Duodenal mucosa (tissue), 2 donors: ENCODE results near the gene LFNG.

Experiments used
- H3K27ac ChIP-seq: one replicate; pipeline ENCODE4 v1.7.0; 2013; ENCODE audit warnings: low read depth, low read length
- H3K27me3 ChIP-seq, 2 donors: one replicate each; pipeline ENCODE4 v1.7.0; 2013; ENCODE audit warnings: low read length in 2 of 2, control low read depth in 1 of 2; ENCODE audit not compliant: insufficient read depth in 2 of 2, control insufficient read depth in 1 of 2
- H3K36me3 ChIP-seq, 2 donors: one replicate each; pipeline ENCODE4 v1.7.0; 2013; ENCODE audit warnings: low read length in 2 of 2, control low read depth in 1 of 2; ENCODE audit not compliant: insufficient read depth in 2 of 2, control insufficient read depth in 1 of 2
- H3K4me1 ChIP-seq, 2 donors: one replicate each; pipeline ENCODE4 v1.7.0; 2013; ENCODE audit warnings: low read length in 2 of 2, control low read depth in 1 of 2; ENCODE audit not compliant: insufficient read depth in 2 of 2, control insufficient read depth in 1 of 2
- H3K4me3 ChIP-seq, 2 donors: one replicate each; pipeline ENCODE4 v1.7.0; 2013; ENCODE audit warnings: low read length in 2 of 2, low read depth in 1 of 2
- H3K9ac ChIP-seq, 2 donors: one replicate each; pipeline ENCODE4 v1.7.0; 2013; ENCODE audit warnings: low read length in 2 of 2, low read depth in 1 of 2
- H3K9me3 ChIP-seq, 2 donors: one replicate each; pipeline ENCODE4 v1.7.0; 2013; ENCODE audit warnings: low read length in 2 of 2, control low read depth in 1 of 2; ENCODE audit not compliant: control insufficient read depth in 1 of 2

The LFNG gene

DNA sequence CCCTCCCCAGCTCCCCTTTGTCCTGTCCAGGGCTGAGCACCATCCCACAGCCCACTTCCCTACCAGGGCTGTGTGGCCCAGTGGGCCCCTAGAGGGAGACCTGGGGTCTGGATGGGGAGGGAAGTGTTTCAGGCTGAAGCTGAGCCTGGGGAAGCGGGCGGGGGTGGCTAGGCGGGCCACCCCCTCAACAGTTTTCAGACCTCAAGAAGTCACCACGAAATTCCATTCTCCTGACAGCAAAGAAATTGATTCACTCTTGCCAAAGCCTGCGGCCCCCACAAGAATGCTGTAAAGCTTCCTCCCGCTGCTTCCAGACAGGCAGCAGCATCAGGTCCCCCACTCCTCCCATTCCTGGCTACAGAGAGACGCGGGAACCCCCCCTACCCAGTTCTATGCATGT, 2.5 kb upstream of the LFNG start:
- no peaks in the 10 kb centered on the region for H3K36me3 ChIP-seq
- no peak overlapping the region for H3K4me3 ChIP-seq
- no peaks in the 10 kb centered on the region for H3K27me3 ChIP-seq
- H3K27ac ChIP-seq = no peak overlapping the region
- no peak overlapping the region for H3K9ac ChIP-seq
- H3K4me1 ChIP-seq = peaks cover 27 to 32% of the 10 kb centered on the region in 2 donors
- no peaks in the 10 kb centered on the region for H3K9me3 ChIP-seq

DNA sequence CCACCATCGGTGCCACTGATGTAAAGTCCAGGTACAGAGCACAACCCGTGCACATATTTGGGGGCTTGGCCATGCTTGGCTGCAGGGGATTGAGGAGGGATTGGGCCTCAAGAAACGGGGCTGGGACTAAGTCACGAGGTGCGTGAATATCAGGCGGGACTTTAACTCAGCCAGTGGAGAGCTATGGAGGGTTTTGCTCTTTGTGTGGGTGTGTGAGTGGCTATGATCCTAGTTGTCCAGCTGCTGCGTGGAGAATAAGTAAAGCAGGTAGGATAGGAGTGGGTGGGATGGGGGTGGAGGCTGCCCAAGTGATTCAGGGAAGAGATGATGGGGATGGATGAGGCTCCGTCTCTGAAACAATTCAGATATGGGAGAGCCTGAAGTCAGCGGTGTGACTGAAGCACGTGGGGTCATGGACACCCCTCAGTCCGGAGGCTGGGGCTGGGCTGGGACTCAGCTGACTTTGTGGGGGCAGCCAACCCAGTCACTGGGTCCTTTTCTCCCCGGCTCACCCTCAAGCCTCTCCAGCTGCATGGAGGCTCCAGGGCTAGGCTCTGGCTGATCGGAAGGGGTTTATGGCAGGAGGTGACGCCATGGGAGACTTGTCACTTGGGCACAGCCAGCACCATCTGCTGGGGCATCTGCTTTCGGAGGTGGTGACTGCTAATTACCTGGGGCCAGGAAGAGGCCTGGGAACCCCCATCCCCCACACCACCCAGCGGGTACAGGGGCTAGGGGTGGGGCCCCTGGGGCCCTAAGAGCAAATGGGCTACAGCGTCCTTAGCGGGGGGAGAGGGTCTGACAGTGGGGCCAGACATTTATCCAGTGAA, 1.7 kb upstream of the LFNG start:
- peaks cover 26 to 37% of the 10 kb centered on the region in 2 donors for H3K4me1 ChIP-seq
- no peak overlapping the region for H3K4me3 ChIP-seq
- no peak overlapping the region for H3K27ac ChIP-seq
- no peaks in the 10 kb centered on the region for H3K27me3 ChIP-seq
- H3K9ac ChIP-seq = no peak overlapping the region
- no peaks in the 10 kb centered on the region for H3K9me3 ChIP-seq
- H3K36me3 ChIP-seq = no peaks in the 10 kb centered on the region

DNA sequence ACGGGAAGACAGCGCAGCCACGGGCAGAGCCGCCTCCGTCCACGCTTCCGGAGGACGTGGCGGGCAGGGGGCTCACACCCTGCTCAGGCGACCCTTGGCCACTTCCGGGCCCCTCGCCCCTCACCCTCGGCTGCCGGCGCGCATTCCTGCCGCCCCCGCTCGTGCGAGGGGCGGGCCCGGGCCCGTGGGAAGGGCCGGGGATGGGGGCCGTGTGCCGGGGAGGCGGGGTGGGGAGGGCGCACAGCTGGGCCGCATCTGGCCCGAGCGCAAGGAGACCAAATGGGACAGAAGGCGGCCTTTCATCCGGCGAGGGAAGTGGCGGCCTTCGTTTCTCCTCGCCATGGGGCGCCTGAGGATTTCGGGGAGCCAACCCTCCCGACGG, 846 bp upstream of the LFNG start:
- Histone ChIP-seq H3K36me3 (no peaks in the 10 kb centered on the region), H3K4me1 (peaks cover 34 to 44% of the 10 kb centered on the region in 2 donors), H3K9me3 (no peaks in the 10 kb centered on the region), H3K4me3 (peak overlapping the region; percentile 56 to 69), H3K27me3 (no peaks in the 10 kb centered on the region), H3K27ac (no peak overlapping the region), H3K9ac (peak overlapping the region; percentile 18 to 47)

DNA sequence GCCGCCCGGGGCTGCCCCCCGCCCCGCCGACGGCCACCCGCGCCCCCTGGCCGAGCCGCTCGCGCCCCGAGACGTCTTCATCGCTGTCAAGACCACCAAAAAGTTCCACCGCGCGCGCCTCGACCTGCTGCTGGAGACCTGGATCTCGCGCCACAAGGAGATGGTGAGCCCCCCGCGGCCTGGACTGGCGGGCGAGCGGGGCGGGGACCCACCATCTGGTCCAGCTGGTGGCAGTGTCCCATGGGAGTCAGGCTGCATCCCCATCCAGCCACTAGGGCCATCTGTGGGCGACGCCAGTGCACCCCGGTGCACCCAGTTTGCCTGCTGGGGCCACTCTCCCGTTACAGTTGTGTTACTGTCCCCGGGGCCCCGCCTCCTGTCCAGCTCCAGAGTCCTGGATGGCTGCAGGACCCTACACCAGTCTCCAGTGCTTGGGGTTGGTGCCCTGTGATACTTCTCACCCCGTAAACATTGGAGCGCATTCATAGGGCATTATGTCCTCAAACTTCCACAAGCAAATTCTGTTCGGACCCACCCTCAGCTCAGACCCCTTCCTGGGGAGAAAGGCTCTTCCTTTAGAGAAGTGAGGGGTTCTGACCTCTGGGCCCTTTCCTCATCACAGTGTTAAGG, 672 bp downstream of the LFNG start:
- peaks cover 0 to 2% of the 10 kb centered on the region in 2 donors for H3K36me3 ChIP-seq
- H3K9me3 ChIP-seq = no peaks in the 10 kb centered on the region
- peak overlapping the region; percentile 77 to 82 for H3K9ac ChIP-seq
- H3K27ac ChIP-seq = peak overlapping the region; percentile 32
- peaks cover 47 to 57% of the 10 kb centered on the region in 2 donors for H3K4me1 ChIP-seq
- peak overlapping the region; percentile 83 for H3K4me3 ChIP-seq
- H3K27me3 ChIP-seq = no peaks in the 10 kb centered on the region

DNA sequence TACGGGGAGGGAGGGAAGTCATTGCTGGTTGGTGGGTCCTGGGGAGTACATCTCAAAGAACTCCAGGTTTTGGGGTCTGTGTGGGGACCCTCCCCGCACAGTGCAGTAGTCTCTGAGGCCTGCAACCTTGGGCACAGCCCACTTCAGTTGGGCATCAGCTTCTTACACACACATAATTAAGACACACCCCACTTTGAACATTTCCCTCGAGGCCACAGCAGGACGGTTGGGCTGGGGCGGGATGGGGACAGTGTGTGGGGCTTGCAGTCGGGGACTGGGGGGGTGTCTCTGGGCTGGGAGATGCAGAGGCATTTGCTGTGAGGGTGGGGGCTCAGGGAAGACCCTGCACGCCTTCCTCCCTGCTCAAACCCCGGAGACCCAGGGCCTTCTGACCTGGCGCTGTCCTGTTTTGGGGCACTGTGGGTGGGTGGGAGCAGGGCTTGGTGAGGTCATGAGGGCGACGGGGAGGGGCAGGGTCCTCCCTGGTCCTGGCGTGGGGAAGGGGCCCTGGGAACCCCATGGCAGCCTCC, 1.3 kb downstream of the LFNG start:
- H3K4me1 ChIP-seq = peaks cover 53 to 62% of the 10 kb centered on the region in 2 donors
- H3K9ac ChIP-seq = peak overlapping the region; percentile 77 to 82
- H3K27ac ChIP-seq = peak overlapping the region; percentile 10
- peak overlapping the region; percentile 83 for H3K4me3 ChIP-seq
- no peaks in the 10 kb centered on the region for H3K27me3 ChIP-seq
- peaks cover 5 to 8% of the 10 kb centered on the region in 2 donors for H3K36me3 ChIP-seq
- H3K9me3 ChIP-seq = no peaks in the 10 kb centered on the region

DNA sequence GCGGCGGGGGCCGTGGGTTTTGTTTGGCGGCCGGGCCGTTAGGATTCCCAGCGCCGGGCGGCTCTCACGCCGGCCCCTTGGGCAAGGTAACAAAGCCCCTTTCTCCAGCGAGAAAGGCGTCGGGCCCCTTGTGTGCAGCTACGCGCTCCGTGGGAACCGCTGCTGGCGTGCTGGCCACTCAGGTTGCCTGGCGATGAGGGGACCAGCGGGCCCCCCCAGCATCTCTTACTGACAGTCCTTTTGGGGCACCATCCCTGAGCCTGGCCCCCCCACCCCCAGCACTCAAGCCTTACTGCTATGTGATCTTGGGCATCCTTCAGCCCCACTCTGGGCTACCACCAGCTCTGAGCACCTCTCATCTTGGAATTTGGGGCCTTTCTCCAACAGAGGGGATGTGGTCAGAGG, 1.8 kb downstream of the LFNG start:
- Histone ChIP-seq H3K4me1 (peaks cover 58 to 68% of the 10 kb centered on the region in 2 donors), H3K4me3 (peak overlapping the region; percentile 83), H3K9ac (peak overlapping the region; percentile 38 to 82), H3K27ac (peak overlapping the region; percentile 10), H3K9me3 (no peaks in the 10 kb centered on the region), H3K27me3 (no peaks in the 10 kb centered on the region), H3K36me3 (peaks cover 8 to 13% of the 10 kb centered on the region in 2 donors)

DNA sequence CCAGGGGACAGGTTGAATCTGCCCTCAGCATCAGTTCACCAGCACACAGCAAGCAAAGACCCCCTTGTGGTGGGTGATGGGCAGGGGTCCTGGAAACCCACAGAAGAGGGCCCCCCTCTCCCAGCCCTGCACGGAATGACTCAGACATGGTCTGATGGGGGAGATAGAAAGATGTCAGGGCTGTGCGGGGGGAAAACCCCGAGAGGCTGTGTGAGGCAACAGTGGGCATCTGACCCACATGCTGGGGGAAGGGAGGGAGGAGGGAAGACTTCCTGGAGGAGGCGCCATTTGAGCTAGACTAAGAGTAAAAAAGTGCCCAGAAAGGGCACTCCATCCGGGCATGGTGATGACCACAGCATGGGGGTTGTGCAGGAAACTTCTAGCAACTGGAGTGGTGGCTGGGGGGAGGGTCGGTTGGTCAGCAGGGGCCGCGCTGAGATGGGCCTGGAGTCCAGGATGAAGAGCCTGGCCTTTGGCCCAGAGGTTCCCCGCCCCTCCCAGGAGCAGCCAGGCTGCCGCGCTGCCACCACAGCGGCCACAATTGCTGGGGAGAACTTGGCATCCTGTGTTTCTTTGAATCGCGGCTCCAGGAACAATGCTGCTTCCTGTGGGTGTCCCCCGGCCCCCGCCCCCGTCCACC, 2.5 kb downstream of the LFNG start:
- H3K27me3 ChIP-seq = no peaks in the 10 kb centered on the region
- peak overlapping the region; percentile 38 to 82 for H3K9ac ChIP-seq
- H3K4me1 ChIP-seq = peaks cover 65 to 74% of the 10 kb centered on the region in 2 donors
- H3K27ac ChIP-seq = peak overlapping the region; percentile 96
- H3K4me3 ChIP-seq = peak overlapping the region; percentile 83
- no peaks in the 10 kb centered on the region for H3K9me3 ChIP-seq
- peaks cover 15 to 20% of the 10 kb centered on the region in 2 donors for H3K36me3 ChIP-seq

DNA sequence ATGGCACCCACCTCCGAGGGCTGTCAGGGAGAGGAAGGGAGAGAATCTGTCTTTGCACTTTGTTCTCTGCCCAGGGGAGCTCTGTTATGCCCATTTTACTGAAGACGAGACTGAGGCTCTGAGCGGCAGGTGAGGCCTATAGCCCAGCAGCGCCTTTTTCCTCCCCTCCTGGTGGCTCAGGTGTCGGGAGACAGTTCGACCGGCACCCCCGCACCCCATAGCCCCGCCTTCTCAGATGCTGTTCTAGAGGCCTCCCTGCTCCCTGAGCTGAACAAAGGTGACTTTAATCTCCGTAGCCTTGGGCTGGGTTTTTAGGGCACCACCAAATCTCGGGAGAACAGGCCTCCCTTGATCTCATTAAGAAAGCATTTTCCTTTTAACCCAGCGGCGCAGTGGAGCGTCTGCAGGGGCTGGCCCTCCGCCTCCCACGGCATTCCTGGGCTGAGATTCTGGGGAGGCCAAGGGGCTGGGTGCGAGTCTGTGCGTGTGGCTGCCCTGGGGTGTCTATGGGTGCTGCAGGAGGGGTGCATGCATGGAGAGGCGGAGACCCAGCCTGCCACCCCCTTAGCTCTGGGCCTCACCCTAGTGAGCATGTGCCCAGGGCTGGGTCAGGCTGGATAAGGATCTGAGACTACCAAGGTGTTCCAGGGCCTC, 3.3 kb downstream of the LFNG start:
- Histone ChIP-seq H3K27ac (peak overlapping the region; percentile 96), H3K27me3 (no peaks in the 10 kb centered on the region), H3K36me3 (peaks cover 17 to 26% of the 10 kb centered on the region in 2 donors), H3K9me3 (no peaks in the 10 kb centered on the region), H3K9ac (peak overlapping the region; percentile 66 to 82), H3K4me3 (peak overlapping the region; percentile 83), H3K4me1 (peaks cover 73 to 80% of the 10 kb centered on the region in 2 donors)

DNA sequence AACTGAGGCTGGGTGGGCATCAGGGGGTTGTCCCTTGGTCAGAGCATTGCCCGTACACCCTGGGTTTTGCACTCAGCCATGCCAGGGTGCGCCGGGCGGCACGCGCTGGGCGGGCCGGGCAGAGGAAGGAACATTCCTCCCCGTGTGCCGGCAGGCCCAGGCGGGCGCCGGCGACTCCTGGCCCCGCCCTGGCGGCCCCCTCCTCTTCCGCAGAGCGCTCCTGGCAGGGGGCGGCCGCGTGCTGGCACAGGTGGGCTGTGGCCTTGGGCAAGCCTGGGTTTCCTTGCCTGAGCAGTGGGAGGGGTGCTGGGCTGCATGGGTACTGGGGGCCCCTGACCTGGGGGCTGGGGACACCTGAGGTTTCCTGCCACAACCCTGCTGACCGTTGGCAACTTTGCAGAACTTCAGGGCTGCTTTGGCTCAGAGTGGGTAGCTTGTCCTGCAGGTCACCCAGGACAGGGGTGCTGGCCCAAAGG, 3.9 kb downstream of the LFNG start:
- H3K4me3 ChIP-seq = peak overlapping the region; percentile 83
- H3K36me3 ChIP-seq = peaks cover 21 to 31% of the 10 kb centered on the region in 2 donors
- H3K9me3 ChIP-seq = no peaks in the 10 kb centered on the region
- peak overlapping the region; percentile 96 for H3K27ac ChIP-seq
- peak overlapping the region; percentile 66 to 82 for H3K9ac ChIP-seq
- no peaks in the 10 kb centered on the region for H3K27me3 ChIP-seq
- H3K4me1 ChIP-seq = peaks cover 79 to 80% of the 10 kb centered on the region in 2 donors
